ENCODE measurements around the gene FAM110D.

The FAM110D gene

DNA sequence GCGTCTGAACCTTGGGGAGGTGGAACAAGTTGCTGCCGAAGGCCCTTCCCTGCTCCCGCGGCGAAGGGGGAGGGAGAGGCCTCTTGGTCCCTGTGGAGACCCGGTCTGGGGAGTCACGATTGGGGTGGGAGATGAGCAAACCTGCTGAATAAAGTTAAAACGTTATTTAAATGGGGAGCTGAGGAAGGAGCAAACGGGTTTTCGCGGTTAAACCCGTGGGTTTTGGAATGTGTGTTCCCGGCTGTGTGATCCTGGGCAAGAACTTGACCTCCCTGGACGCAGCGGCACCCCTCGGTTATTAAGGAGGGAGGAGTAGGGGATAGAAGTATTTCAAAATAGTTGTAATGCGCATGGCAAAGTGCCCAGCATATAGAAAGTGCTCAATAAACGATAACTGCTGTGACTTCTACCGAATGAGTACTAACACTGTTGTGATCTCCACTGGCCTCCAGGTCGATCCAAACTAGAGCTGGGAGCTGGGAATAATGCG is 3.4 kb downstream of the FAM110D start:
- DNase-seq (ENCODE audit: low read depth in 3 of 3) = no peak

DNA sequence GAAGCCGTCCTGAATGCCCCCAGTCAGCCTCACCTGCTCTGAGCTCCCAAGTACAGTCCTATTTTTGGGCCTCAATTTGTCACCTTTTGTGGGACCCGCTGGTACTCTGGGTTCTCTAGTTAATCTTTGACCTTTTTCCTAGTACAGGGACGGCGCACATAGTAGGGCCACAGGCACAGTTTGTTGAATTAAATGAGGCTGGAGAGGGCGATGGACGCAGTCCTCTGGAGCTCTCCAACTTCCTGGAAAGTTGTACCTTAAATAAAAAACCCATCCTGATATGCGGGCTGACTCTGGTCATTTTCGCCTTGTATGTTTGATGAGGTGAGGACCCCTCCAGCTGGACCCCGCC is 4.8 kb downstream of the FAM110D start:
- DNase-seq (ENCODE audit: low read depth in 3 of 3) = no peak

DNA sequence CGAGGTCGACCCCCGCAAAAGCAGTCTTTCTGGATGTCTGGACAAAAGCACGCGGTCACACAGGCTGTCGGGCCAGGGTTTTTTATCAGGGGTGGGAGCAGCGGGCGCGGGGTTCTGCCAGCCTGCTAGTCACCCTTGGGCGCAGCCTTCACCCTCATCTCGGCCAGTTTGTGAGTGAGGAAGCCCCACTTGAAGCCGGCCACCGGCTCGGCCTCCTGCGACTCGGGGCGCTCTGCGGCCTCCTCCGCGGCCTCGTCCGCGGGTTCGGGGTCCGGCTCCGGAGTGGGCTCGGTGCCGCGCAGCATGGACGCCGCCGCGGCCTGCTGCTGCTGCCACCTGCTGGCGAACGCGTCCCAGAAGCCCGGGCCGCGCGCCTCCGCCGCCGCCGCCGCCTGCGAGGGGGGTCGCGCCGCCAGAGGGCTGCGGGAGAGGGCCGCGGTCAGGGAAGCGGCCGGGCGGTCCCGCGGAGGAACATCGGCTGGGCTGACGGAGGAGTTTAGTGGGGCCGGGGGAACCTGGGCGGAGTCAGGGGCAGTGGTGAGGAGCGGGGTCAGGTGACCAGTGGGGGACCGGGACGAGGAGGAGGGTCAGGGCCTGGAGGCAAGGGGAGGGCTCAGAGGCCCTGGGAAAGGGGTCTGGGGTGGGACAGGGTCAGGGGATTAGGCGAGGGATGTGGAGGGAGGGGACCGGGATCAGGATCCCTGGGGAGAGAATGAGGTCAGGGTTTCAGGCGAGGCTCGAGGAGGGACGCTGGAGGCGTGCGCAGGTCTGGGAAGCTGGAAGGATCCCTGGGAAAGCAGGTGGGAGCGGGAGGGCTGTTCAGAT is 5.4 kb downstream of the FAM110D start:
- DNase-seq (ENCODE audit: low read depth in 3 of 3) = peak; percentile 22 to 55 (median 32)

DNA sequence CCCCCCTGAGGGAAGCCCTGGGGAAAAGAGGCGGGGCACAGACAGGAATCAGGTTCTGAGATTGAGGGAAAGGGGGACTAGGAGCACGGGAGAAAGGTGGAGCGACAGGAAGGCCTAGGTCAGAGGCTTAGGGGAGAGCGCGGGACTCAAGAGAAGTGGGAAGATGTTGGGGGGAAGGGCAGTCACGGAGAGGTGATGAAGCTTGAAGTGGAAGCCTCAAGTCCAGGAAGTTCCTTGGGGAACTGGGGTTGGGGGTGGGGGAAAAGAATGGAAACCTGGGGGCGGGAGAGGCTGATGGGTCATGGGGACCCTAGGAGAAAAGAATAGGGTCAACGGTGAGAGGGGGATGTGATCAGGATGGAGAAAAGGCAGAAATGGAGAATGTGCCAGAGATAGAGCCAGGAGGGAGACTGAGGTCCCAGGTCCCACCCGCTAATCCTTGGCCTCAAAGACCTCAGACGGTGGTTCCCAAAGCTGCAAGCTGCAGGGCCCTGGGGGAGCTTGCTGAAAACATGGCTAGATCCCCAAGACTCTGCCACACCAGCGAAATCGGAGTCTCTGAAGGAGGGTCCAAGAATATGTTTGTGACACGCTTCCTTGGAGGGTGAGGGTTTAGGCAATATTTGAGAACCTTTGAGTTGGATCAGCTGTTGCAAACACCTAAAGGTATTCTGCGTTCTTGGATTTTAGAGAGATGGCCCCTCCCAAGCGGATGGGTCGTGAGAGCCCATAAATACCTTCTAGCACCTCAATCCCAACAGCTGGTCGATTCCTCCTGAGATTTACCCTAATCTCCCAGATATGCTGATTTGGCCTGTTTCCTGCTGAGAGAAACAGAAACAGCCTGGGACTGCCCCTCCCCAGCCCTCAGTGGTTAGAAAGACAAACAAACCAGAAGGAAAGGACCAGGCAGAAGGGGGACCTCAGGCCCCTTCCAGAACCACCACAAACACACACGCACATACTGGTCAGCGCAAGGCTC is 6.3 kb downstream of the FAM110D start:
- no peak for DNase-seq (ENCODE audit: low read depth in 3 of 3)

DNA sequence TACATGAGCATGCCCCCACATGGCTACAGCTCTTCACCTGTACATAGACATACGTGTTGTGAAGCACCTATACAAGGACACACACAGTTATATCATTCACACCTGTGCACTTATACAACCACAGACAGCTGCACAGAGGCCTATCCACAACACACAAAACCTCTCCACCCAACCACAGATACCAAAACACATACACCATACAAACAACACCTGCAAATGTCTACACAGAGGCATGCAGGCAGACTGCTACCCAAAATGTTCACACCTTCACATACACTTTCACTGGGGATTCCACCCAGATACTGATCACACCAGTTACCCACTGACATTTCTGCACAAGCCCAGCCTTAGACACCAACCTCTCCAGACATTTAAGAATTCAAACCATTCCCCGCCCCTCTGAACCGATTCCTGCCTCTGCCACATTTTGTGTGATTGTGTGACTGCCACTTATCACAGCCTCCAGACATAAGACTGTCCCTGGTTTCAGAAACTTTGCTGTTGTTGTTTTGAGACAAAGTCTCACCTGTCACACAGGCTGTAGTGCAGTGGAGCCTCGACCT is 7.9 kb downstream of the FAM110D start:
- DNase-seq (ENCODE audit: low read depth in 3 of 3) = no peak

DNA sequence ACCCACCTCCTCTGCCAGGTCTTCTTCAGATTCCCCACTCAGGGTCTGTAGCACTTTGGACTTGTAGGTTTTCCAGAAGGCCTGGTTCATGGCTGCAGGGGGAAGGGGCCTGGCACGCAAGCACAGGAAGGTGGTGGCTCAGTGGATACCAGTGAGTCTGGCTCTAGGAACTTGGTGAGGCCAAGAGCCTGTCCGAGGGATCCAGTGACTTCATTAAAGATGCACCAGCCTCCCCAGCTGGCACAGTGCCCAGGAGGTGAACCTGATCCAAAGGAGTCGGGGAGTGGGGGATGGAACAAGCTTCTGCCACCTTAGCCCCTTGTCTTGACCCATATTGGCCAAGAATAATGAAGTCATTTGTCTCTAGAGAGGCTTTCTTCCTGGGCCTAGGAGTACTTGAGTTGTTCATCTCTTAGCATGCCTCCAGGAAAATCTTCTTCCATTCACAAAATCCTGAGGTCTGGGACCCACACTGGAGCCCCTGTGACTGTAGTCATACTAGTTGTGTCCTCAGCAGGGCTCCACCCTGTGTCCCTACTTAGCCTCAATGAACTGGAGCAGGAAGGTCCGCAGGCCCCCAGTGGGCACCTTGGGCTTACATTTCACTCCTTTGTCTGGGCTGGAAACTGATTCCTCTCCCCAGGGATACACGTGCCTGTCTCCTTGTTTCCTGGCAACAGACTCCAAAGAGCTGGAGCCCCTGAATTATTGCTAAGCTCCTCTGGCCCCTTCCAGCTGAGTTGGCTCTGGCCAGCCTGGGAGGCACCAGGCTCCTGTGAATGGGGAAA is 9.7 kb downstream of the FAM110D start, which contains the start of gene C1orf232:
Gene C1orf232 (minus strand): TSS at position 554 of the 788 bp plus-strand sequence. CDS start 464 bp downstream, at position 90.
- no peak for DNase-seq (ENCODE audit: low read depth in 3 of 3)

DNA sequence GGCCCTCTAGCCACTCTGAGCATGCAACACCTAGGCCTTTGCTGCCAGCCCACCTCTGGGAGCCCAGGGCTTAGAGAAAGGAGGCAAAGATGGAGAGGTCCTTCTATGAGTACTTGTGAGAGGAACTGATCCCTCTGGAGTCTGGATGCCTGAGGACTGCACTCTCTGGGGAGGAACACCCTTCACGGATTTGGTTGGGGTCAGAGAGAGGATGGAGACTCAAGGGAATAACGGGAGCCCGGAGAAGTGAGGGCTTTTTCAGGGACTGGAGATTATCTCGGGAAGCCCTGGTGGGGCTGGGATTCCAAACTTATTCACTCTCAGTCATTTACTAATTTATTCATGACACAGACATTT is 10.3 kb downstream of the FAM110D start:
- no peak for DNase-seq (ENCODE audit: low read depth in 3 of 3)

DNA sequence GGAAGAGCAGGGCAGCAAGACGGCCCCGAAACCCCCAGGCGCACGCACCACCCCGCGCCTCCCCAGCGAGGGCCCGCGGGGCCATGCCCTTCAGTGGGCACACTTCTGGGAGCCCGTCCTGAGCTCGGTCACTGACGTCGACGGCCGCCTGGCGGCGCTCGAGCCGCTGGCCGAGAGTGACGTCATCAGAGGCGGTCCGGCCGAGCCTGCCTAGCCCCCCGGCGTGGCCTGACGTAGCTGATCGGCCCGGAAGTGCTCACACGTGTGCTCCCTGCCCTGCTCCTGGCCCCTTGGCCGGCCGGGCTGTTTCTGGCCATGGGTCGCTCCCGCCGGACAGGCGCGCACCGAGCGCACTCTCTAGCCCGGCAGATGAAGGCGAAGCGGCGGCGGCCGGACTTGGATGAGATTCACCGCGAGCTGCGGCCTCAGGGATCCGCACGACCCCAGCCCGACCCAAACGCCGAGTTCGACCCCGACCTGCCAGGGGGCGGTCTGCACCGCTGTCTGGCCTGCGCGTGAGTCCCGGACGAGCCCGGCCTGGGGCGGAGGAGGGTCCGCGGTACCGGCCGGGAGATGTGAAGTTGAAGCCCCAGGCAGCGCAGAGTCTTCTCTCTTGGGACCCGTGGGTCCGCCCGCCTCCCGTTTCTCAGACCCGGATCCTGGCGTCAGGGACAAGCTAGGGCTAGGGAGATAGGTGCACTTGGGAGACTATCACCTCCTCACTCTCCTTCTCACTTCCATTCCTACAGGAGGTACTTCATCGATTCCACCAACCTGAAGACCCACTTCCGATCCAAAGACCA is 11.0 kb downstream of the FAM110D start, which contains the start of gene ZNF593:
Gene ZNF593 (plus strand): TSS at position 240 of the 803 bp plus-strand sequence. CDS start 76 bp downstream, at position 316.
- DNase-seq (ENCODE audit: low read depth in 3 of 3) = peak; percentile 78 to 81 (median 79)

DNA sequence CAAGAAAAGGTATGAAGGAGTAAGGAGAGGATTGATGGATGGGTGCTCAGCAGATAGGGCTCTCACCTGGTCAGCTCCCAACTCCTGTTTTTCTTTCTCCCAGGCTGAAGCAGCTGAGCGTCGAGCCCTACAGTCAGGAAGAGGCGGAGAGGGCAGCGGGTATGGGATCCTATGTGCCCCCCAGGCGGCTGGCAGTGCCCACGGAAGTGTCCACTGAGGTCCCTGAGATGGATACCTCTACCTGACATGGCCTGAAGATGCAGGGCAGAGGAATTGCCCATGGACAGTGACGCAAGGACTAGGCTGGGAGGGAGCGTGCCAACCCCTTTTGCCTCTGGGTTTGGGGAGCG is 11.6 kb downstream of the FAM110D start:
- DNase-seq (ENCODE audit: low read depth in 3 of 3) = no peak

DNA sequence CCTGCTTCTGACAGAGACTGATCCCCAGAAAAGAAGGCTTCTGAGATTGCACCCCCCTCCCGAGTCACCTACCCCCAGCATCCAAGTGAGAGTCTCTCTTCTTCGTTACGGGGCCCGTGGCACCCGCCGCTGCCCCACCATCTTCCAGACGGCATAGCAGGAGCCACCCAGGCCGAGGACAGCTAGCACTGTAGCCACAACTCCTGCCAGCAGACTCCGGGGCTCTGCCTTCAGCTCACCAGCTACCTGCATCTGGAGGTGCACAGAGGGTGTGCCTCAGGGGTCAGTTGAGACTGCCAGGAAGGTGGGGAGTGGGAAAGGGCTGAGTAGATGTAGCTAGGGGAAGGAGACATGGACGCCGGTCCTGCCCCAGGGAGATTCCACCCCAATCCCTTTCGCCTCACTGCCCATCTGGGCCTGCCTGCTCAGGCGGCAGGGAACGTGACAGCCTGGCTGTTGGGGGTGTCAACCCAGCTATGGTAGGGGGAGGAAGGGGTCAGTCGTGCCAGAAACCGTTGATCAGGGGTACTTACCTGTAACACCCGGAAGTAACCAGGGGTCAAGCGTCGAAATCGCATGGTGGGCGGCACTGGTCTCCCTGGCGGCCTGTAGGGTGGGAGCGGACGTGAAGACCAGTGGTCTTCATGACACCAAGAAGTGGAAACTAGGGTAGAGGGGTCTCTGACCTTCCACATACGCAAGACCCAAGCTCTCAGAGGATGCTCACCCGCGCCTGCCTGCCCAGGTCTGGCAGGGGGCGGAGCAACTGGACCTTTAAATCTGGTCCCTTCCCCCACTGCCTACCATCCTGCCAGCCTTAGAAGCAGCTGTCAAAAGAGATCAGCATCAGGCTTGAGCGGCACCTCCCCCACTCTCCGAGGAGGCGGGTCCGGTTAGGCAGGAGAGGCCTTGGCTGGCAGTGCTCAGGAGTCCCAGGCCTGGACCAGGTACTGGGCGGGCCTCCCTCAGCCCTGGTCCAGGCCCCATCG is 12.5 kb downstream of the FAM110D start, which contains the start of gene ZNF593OS:
Gene ZNF593OS (minus strand): TSS at position 749 of the 989 bp plus-strand sequence. CDS start 171 bp downstream, at position 578.
- DNase-seq (ENCODE audit: low read depth in 3 of 3) = no peak

DNA sequence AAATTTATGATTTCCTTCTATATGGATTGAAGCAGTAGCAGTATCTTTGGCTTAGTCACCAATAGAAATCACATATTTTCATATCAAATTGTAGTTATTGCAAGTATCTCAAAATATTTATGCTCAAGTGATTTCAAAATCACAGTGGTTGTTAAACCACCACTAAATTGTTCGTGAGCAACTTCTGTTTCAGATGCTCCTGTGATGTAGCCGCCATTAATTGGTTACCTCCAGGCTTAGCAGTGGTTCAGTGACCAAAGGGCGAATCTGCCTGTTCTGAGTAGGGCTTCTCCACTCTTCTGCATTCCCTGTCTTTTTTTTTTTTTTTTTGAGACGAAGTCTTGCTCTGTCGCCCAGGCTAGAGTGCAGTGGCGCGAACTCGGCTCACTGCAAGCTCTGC is 16.5 kb downstream of the FAM110D start:
- no peak for DNase-seq (ENCODE audit: low read depth in 3 of 3)

DNA sequence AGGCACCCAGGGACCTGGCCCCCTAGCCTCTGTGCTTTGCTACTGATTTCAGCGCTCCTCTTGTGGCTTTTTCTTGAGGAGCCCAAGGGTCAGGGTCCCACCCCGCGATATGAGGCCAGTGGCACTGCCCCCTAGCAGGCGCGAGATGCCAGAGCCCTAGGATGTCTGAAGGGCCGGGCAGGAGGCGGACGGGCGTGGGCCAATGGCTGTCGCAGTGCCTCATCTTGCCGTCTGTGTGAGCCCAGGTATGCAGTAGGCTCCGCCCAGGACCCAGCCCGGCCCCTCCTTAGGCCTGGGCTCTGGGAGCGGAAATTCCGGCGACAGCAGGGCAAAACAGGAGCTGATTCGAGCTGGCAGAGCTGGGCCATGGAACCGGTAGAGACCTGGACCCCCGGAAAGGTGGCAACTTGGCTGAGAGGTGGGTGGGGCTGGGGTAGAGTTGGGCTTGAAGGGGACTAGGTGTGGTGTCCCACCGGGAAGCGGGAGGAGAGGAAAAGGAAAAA is 18.4 kb downstream of the FAM110D start, which contains the start of gene CNKSR1:
Gene CNKSR1 (plus strand): TSS at position 310 of the 503 bp plus-strand sequence. CDS start 57 bp downstream, at position 367.
- no peak for DNase-seq (ENCODE audit: low read depth in 3 of 3)

DNA sequence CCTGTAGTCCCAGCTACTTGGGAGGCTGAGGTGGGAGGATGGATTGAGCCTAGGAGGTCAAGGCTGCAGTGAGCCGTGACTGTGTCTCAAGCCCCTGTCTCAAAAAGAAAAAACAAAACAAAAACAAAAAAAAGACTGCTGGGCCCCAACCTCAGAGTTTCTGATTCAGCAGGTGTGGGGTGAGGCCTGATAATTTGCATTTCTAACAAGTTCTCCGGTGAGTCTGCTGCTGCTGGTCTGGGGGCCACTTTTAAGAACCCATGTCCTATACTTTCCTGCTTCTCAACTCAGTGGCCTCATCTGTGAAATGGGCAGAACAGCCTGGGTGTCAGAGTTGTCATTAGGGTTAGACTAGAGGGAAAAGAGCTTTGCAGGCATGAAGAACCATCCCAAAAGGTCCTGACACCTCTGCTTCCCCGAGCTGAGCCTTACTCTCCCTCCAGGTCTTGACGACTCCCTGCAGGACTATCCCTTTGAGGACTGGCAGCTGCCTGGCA is 21.2 kb downstream of the FAM110D start:
- DNase-seq (ENCODE audit: low read depth in 3 of 3) = no peak

DNA sequence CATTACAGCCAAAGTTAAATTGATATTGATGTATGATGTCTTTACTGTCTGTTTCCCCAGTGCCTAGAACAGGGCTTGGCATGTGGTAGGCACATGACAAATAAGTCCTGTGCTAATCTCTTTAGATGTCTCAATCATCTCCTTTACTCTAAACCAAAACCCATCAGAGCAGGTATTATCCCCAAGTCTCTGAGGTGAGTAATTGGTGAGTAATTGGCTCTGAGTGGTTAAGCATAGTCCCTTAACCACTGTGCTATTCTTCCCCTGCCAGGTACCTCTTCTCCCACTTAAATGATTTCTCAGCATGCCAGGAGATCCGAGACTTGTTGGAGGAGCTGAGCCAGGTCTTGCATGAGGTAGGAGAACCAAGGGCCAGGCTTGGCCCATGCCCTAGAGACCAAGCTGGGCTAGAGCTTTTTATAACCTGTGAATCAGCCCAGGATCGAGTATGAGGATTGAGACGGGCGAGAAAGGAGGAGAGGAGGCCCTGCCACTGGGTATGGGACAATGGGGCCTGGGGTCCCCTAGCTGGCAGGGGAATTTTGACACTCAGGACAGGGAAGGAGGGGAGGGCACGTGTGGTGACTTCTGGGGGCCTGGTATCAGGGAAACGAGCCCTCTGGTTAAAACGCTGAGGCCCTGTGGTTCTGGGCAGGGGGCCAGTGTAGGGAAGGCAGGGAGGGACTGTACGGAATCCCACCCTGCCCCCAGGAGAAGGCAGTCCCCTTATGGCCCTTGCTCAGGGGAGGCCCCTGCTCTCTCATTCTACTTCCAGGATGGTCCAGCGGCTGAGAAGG is 22.9 kb downstream of the FAM110D start:
- DNase-seq (ENCODE audit: low read depth in 3 of 3) = no peak

DNA sequence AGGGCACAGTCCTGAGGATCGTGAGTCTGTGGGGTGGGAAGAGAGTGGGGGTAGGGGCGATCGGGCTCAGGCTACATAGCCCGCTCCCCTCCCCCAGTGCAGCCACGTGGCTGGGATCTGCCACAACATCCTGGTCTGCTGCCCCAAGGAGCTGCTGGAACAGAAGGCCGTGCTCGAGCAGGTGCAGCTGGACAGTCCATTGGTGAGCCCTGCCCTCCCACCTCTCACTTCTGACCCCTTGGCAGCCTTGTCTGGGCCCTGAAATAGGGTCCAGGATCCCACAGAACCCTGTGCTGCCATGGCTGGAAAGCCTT is 23.5 kb downstream of the FAM110D start:
- DNase-seq (ENCODE audit: low read depth in 3 of 3) = no peak

DNA sequence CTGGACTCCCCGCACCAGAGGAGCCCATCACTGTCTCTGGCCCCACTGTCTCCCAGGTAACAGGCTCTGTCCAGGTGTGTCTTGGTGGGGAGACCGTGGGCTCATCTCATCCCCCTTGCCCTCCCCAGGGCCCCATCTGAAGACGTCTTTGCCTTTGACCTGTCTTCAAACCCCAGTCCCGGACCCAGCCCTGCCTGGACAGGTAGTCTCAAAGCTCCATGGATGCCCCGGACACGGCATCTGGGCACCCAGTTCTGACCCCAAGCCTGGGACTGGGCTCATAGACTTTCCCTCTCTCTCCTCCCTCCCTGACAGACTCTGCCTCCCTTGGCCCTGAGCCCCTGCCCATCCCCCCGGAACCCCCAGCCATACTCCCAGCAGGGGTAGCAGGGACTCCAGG is 25.2 kb downstream of the FAM110D start:
- DNase-seq (ENCODE audit: low read depth in 3 of 3) = no peak

DNA sequence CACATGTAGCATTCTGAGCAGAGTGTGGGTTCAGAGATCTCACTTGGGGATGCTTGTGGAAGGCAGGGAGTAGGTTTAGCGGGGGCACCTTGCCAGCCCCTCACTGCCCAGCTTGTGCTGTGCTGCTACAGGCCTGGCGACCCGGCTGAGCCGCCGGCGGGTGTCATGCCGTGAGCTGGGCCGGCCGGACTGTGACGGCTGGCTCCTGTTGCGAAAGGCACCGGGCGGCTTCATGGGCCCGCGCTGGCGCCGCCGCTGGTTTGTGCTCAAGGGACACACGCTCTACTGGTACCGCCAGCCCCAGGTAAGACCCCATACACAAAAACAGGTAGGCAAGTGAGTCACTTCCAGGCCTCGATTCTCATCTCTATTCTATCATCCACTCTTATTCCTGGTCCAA is 26.0 kb downstream of the FAM110D start:
- DNase-seq (ENCODE audit: low read depth in 3 of 3) = no peak

DNA sequence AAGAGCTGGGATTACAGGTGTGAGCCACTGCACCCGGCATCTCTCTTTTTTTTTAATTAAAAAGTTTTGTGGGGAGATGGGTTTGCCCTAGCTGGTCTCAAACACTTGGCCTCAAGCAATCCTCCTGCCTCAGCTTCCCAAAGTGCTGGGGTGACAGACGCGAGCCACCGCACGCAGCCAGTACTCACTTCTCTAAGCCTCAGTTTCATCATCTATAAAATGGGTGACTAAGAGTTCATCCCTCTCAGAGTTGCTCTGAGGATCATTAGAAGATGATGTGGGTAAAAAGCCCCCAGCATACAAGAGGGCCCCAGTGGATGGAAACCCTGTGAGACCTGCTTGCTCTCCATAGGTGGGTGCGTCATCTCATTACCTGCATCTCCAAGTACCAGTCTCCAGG is 29.0 kb downstream of the FAM110D start:
- no peak for DNase-seq (ENCODE audit: low read depth in 3 of 3)
